Posterior cingulate gyrus (tissue), 11 donors: ENCODE data around the gene C16orf90.
"Not testable (repeated sequence)": the region's sequence is repeated elsewhere in the genome, so short reads cannot be mapped to it uniquely, and the experiment has no call there.

Experiments used
- DNase-seq, 10 donors: peaks; one replicate each; pipeline versions ENCODE4 v3.0.0 to v3.0.0-alpha.2; 2020 to 2021; ENCODE audit warnings: mixed read lengths in 3 of 10
- intact Hi-C: fragments of 100-400 bp; cut with DNase I; formaldehyde crosslinking; loops from one replicate; pipeline ENCODE4 v1.15.1; 2023

The C16orf90 gene

DNA sequence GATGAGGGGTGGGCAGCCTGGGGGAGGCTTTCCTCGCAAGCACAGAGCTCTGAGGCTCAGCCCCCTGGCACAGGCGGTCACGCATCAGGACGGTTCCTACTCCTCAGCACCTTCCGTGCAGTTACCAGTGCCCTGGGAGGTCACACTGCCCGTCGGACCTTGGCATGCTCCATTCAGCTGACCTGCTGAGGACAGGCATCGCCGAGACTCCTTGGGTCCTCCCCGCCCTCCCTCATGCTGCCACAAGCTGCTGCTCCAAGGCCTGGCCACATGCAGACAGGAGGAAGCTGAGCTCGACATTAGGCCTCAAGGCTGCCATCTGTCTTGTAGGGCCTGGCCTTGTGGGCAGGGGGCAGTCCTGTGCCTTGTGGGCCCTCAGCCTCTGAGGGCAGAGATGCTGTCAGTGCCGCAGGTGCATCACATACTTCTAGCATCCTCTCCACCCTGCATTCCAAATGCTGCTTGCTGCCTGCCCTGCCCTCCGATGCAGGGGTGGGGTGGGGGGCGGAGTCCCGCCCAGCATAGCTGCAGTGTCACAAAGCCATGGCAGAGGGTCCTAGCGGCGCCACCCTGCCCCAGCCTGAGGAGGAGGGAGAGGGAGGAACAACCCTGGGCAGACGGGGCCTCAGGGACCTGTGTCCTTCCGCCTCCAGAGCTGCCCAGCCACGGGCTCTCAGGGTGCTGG, 9.3 kb downstream of the C16orf90 start:
- intact Hi-C loops, result no loop called here
- DNase-seq, result peak in 3 of 10 donors; percentile 54 to 77 (median 64)

DNA sequence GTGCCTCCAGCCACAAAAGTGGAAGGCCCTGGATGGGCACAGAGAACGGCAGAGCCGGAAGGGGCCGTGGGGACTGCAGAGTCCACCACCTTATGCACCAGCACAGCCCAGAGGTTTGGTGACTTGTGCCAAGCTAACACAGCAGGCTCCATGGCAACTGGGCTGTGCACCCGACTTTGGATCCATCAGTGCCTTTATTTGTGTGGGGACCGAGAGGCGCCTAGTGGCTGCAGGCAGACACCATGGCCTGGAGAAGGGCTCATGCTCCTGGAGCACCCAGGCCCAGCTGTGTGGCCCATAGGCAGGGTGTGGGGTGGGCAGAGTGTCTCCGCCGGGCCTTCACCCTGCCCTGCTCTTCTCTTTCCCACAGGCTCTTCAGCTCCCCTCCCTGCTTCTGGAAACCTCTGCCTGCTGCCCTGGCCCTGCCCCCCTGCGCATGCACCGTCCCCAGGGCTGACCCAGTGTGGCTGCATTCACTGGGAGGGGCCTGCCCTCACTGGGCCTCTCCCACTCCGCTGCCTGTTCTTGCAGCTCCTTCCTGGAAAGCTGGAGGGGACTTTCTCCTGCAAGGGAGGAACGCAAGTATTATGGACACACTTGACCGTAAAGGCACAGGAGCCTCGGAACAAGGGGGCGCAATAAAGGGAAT, 10.1 kb downstream of the C16orf90 start:
- intact Hi-C loops, result no loop called here
- DNase-seq, result peak in 1 of 10 donors; percentile 47

DNA sequence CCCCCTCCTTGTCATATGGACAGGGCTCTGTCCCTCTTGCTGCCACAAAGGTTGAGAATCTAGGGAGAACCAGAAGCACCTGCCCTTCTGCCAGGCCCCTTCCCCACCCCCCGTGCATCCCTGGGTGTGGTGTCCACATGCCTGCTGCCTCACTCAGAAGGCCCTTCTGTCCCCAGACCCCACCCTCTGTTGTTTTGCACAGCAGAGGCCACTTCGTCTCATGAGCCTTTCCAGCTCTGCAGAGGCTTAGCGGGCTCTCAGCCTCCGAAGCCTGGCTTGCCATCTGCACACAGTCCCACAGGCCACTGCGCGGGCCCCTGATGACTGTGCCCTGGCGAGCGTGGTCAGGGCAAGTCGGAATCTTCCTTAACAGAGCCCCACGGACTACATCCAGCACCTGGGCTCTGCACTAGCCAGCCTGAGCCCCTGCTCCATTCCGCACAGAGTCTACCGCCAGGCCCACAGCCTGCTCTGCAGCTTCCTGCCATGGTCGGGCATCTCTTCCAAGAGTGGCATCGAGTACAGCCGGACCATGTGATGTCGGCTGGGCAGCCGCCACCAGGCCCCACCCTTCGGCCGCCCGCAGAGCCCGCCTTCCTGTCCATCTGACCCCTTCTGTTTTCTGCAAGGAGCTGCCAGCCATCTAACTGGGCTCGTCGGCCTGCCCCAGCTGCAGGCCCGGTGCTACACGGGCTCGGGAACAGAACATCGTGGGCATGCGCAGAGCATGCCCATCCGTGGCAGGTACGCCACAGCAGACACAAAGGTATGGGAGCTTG, 10.8 kb downstream of the C16orf90 start:
- peak in 3 of 10 donors; percentile 33 to 91 (median 77) for DNase-seq
- intact Hi-C loops, result no loop called here

GRCh38 chr16:3482659-3483241, 12.5 kb downstream of the C16orf90 start:
- peak in 2 of 10 donors; percentile 47 to 73 for DNase-seq
- intact Hi-C loops, result no loop called here

- DNase-seq, result peak in 2 of 10 donors; percentile 54 to 77
- intact Hi-C loops, result no loop called here
Measured at GRCh38 chr16:3481696-3482658, 13.3 kb downstream of the C16orf90 start.

GRCh38 chr16:3480901-3481695, 14.2 kb downstream of the C16orf90 start:
- intact Hi-C loops, result no loop called here
- peak in 1 of 10 donors; percentile 54 for DNase-seq

DNA sequence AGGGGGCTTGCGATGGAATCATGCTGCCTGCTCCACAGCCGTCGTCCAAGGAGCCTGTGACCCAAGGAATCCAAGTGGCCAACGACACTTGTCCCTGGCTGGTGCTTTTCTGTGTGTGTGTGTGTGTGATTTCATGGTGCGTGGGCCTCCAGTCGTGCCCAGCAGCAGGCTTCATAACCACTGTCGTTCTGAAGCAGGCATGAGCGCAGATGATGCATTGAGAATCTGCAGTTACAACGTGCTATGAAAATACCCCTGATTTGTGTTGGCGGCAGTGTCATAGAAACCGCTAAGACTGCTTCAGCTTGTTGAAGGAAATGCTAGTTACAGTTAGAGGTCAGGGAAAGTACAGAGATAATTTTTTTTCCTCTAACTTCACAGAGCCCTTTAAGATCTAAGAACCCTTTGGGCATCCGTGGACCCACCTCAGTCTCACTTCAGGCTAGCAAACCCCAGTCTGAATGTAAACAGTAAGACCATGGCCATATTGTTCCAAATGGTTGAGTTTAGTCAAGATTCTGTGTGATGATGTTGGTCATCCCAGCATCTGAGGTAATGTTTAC, 15.6 kb downstream of the C16orf90 start:
- intact Hi-C loops, result no loop called here
- DNase-seq, result peak in 5 of 10 donors; percentile 22 to 84 (median 51)

DNA sequence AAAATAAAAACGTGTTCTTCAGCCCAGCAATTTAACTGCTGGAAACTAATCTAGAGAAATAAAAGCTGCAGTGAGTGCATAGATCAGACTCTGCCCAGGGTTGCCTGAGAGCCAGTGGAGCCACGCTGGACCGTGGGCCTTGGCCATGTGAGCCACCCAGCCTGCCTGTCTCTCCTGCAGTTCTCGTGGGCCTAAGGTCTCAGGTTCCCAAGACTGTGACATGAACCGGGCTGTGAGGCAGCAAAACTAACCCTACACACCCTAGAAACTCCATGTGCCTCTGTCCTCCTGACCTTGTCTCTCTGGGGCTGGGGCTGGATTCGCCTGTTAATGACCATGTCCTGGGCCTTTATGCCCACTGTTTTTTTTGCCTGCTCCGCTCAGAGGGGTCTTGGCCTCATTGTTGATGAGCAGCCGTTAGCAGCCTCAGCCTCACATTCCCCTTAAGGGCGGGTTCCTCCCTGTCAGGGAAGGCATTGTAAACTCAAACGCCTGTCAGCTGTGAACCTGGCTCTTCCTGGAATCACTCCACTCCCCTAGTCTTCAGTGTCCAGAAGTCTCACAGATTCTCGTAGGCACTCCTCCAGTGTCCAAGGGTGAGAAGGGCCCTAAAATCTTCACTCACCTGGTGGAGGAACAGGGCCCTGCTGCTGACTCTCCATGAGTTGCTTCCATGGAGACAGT, 16.9 kb downstream of the C16orf90 start:
- intact Hi-C loops, result no loop called here
- no peak for DNase-seq

- intact Hi-C loops, result no loop called here
Measured at GRCh38 chr16:3476409-3476808, 18.9 kb downstream of the C16orf90 start.

GRCh38 chr16:3475604-3476375, 19.5 kb downstream of the C16orf90 start:
- peak in 2 of 10 donors; percentile 56 to 59 for DNase-seq
- intact Hi-C loops, result no loop called here

More at GRCh38 chr16:3476409-3476808, 18.9 kb downstream of the C16orf90 start:
- no peak for DNase-seq

DNA sequence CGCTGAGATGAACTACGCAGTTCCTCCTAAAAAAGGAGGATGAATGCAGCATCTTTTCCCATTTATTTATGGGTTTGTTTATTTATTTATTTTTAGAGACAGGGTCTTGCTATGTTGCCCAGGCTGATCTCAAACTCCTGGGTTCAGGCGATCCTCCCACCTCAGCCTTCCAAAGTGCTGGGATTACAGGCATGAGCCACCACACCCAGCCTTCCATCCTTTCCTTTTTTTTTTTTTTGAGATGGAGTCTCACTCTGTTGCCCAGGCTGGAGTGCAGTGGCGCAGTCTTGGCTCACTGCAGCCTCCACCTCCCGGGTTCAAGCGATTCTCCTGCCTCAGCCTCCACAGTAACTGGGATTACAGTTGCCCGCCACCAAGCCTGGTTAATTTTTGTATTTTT, 20.4 kb downstream of the C16orf90 start:
- DNase-seq, intact Hi-C loops: not testable (repeated sequence)

DNA sequence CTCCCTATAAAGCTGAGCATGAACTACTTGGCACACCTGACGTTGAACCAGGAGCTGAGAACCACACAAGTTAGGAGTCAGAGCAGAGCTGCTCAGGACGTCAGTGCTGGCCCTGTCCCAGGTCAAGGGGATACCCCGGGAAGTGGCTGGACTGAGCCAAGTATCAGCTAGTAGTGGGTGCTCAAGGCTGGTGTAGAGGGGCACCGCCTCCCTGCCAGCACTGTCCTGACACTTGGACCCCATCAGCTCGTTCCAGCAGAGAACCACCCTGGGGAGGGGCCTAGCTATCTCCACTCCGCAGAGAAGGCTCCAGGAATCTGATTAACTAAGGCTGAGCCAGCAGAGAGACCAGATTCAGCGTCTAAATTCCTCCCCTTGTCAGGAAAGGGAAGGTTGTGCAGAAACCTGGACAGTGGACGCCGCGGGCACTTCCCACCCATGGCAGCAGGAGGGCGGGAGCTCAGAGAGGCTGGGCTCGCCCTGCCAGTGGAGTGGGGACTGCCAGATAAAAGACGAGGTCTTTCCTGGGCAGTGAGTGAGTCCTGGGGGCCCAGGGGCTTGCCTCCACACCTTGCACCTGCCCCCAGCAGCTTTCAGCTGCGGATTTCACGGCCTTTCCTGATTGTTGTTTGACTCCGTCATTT, 21.0 kb downstream of the C16orf90 start:
- DNase-seq, result peak in 2 of 10 donors; percentile 50 to 62
- intact Hi-C loops, result no loop called here

DNA sequence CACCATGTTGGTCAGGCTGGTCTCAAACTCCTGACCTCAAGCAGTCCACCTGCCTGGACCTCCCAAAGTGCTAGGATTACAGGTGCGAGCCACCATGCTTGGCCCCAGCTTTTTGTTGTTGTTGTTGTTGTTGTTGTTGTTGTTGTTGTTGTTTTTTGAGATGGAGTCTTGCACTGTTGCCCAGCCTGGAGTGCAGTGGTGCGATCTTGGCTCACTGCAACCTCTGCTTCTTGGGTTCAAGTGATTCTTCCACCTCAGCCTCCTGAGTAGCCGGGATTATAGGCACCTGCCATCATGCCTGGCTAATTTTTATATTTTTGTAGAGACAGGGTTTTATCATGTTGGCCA, 21.7 kb downstream of the C16orf90 start:
- intact Hi-C loops, DNase-seq: not testable (repeated sequence)

- intact Hi-C loops, result no loop called here
- DNase-seq, result no peak
Measured at GRCh38 chr16:3472878-3473595, 22.3 kb downstream of the C16orf90 start.

- intact Hi-C loops, result no loop called here
- DNase-seq, result peak in 2 of 10 donors; percentile 58 to 61
Measured at GRCh38 chr16:3471518-3472176, 23.6 kb downstream of the C16orf90 start.

- DNase-seq, result peak in 2 of 10 donors; percentile 59 to 64
- intact Hi-C loops, result no loop called here
Measured at GRCh38 chr16:3470723-3471122, 24.6 kb downstream of the C16orf90 start.
